Activated T-helper 2 cell treated with anti-CD3 and anti-CD28 coated beads, Interferon-gamma antibody, Interleukin-2, Interleukin-4, amounts not matched to agents 10 μg/mL and 5 μg/mL and 100 μg/mL, durations not matched to agents 14 hours and 24 hours and 36 hours (primary cell): ENCODE results near the gene PTCH1. TPM values are rescaled to one million over a fixed set of nuclear protein-coding genes. Genes with fewer than 3 reads are reported as not detected.

Source experiments
- DNase-seq: peaks from one replicate; pipeline ENCODE4 v3.0.0; 2021; ENCODE audit warnings: low spot score
- H3K27ac Mint-ChIP-seq: one replicate; pipeline ENCODE4 v1.8.0; 2021; ENCODE audit warnings: mixed read lengths
- H3K27me3 Mint-ChIP-seq: one replicate; pipeline ENCODE4 v1.8.0; 2021; ENCODE audit warnings: low read depth, mixed read lengths
- H3K36me3 Mint-ChIP-seq: one replicate; pipeline ENCODE4 v1.8.0; 2021; ENCODE audit warnings: low read depth, mixed read lengths
- H3K4me1 Mint-ChIP-seq: one replicate; pipeline ENCODE4 v1.8.0; 2021; ENCODE audit warnings: low read depth, mixed read lengths
- H3K4me3 Mint-ChIP-seq: one replicate; pipeline ENCODE4 v1.8.0; 2021; ENCODE audit warnings: low read depth, mild to moderate bottlenecking, moderate library complexity, mixed read lengths
- H3K9me3 Mint-ChIP-seq: one replicate; pipeline ENCODE4 v1.8.0; 2021; ENCODE audit warnings: mixed read lengths
- intact Hi-C: fragments of 100-400 bp; cut with micrococcal nuclease; formaldehyde crosslinking; loops from one replicate; pipeline ENCODE4 v1.15.1; 2023
- total RNA-seq: library from RNA; stranded (reverse); gene quantifications from 2 replicates; pipeline ENCODE4 v1.2.3, GENCODE V29; 2022

The PTCH1 gene
- total RNA-seq, 1 donor from 2014 or later, result 5.2 TPM

DNA sequence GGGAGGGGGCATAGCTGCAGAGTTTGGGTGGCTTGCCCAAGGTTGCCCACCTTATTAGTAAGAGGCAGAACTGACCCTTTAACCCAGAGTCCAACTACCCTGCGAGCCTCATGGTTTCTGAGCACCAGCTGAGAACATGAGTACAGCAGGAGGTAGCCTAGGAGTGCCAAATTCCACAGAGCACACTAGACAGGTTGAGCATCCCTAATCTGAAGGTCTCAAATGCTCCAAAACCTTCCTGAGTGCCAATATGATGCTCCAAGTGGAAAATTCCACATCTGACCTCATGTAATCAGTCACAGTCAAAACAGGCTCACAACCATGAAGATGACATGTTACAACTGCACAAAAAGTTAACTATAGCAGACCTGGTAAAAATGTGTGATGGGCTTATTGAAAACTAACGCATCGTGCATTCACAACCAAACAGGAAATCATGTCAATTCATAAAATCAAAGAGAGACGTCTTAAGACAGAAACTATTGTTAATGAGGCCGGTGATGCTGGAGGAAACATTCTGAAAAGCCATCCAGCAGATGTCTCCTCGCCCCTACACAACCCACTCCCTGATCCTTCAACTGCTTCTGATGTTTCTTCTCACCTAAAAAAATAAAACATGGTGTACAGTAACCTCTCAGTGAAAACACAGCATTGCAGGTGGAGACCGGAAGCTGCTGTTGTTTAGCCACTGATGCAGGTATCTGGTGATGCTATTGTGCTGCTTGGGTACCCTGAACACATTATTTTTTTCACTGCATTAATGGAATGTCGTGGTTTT, 25.0 kb downstream of the PTCH1 start:
- Mint-ChIP-seq H3K4me3 (no peak overlapping the region), H3K36me3 (no peaks in the 10 kb centered on the region), H3K9me3 (no peaks in the 10 kb centered on the region), H3K4me1 (peaks cover 21% of the 10 kb centered on the region), H3K27me3 (peaks cover 14% of the 10 kb centered on the region), H3K27ac (no peak overlapping the region)
- no peak for DNase-seq
- intact Hi-C loops, result no loop called here

DNA sequence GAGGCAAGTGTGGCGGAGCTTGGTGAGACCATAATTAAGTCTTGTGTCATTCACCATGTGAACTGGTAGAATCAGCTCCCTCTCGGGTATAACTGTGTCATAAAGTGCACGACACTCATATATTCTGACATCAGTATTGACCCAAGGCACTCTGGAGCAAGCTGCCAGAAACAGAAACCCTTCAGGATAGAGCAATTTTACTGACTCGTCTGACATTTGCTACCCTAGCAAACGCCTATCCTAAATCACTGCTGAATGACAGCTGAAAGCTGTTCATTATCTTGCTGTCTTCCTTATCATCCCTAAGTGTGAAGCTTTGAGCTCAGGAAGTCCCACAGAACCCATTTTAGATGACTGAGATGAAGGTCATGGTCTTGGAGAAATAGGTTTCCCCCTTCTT, 27.8 kb downstream of the PTCH1 start:
- no peaks in the 10 kb centered on the region for H3K36me3 Mint-ChIP-seq
- peaks cover 8% of the 10 kb centered on the region for H3K27me3 Mint-ChIP-seq
- H3K9me3 Mint-ChIP-seq, result no peaks in the 10 kb centered on the region
- peaks cover 5% of the 10 kb centered on the region for H3K4me1 Mint-ChIP-seq
- H3K27ac Mint-ChIP-seq, result no peak overlapping the region
- no peak overlapping the region for H3K4me3 Mint-ChIP-seq
- DNase-seq, result no peak
- intact Hi-C loops, result no loop called here

DNA sequence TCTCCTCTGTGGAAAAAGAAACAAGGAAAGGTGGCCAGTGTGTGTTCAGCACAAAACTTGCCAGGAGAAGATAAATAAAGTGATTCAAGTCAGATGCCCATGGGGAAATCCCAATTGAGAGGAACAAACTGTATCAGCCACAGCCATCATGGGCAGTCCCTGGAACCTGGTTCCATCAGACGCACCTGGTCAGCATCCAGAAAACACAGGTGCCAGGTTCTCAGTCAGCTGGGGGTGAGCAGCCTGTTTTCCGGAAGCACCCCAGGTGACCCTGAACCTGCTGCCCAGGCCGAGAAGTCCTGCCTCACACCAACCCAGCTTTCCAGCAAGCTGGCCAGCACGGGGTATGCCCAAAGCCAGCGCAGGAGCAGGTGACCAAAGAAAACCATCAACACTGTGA, 30.5 kb downstream of the PTCH1 start:
- Mint-ChIP-seq H3K27ac (no peak overlapping the region), H3K4me3 (no peak overlapping the region), H3K36me3 (no peaks in the 10 kb centered on the region), H3K4me1 (peaks cover 3% of the 10 kb centered on the region), H3K9me3 (no peaks in the 10 kb centered on the region), H3K27me3 (peaks cover 13% of the 10 kb centered on the region)
- DNase-seq, result no peak
- intact Hi-C loops, result no loop called here

DNA sequence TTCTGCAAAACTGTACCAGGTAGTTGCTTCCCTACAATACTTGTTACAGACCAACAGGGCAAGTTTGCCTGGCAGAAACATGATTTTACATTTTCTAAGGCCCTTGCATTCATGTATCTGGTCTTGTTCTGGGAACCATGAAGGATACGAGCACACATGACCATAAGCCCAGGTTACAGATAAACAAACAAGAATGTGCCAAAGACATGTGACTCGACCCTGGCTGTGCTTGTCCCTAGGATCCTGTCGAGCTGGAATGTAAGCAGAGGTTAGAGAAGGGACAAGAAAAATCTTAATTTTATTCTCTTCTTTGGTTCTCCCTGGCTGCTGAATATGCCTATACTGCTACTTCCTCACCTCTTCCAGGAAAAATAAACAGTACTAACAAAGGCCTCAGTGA, 32.5 kb downstream of the PTCH1 start:
- Mint-ChIP-seq H3K9me3 (no peaks in the 10 kb centered on the region), H3K36me3 (no peaks in the 10 kb centered on the region), H3K4me1 (no peaks in the 10 kb centered on the region), H3K4me3 (no peak overlapping the region), H3K27ac (no peak overlapping the region), H3K27me3 (peaks cover 12% of the 10 kb centered on the region)
- intact Hi-C loops, result no loop called here
- no peak for DNase-seq

DNA sequence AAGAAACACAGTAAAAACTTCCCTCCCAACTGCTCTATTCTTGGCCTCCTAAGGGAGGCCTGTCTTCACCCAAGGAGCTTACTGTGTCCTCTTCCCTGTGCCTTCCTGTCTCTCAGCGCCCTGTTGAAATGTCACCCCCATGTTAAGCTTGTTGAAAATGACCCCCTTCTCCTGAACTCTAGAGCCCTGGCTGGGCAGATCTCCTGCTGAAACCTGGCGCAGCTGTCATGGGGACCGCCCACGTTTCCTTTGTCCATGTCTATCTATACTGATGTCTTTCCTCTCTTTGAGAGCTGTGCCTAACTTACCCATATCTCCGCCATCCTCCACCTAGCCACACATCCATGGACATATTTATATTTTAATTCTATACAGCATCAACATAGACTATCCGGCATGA, 33.3 kb downstream of the PTCH1 start:
- Mint-ChIP-seq H3K4me3 (no peak overlapping the region), H3K27me3 (peaks cover 12% of the 10 kb centered on the region), H3K9me3 (no peaks in the 10 kb centered on the region), H3K36me3 (no peaks in the 10 kb centered on the region), H3K4me1 (no peaks in the 10 kb centered on the region), H3K27ac (no peak overlapping the region)
- DNase-seq, result no peak
- intact Hi-C loops, result no loop called here

DNA sequence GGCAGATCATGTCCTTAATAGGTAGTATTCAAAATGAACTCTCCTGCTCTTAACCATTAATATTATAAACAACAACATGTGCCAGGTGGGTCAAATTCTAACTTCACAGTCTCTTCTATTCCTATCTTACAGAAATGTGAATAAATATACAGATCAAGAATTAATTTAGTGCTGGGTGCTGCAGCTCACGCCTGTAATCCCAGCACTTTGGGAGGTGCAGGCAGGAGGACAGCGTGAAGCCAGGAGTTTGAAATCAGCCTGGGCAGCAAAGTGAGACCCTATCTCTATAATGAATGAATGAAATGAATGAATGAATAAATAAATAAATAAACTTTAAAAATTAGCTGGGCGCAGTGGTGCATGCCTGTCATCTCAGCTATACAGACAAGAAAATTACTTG, 34.1 kb downstream of the PTCH1 start:
- Mint-ChIP-seq H3K27me3 (peaks cover 9% of the 10 kb centered on the region), H3K27ac (no peak overlapping the region), H3K36me3 (no peaks in the 10 kb centered on the region), H3K9me3 (no peaks in the 10 kb centered on the region), H3K4me3 (no peak overlapping the region), H3K4me1 (no peaks in the 10 kb centered on the region)
- intact Hi-C loops, result no loop called here
- DNase-seq, result no peak

DNA sequence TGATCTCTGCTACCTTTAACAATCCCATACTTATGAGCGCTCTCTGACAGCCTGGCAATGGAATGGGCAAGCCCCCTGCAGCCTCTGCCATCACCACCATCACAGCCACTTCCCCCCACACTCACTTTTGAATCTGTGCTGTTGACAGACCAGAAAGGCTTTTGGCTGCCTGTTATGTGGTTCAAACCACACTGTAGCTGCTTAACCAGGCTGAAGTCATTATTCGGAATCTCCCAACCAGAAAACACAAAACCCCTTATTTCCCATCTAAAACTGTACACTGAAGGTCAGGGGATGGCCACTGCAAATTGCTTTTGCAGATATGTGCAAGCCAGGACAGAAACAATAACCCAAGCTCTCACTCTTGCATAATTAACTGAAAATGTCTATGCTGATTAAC, 35.8 kb downstream of the PTCH1 start:
- DNase-seq, result no peak
- no peaks in the 10 kb centered on the region for H3K9me3 Mint-ChIP-seq
- intact Hi-C loops, result no loop called here
- no peak overlapping the region for H3K4me3 Mint-ChIP-seq
- no peak overlapping the region for H3K27ac Mint-ChIP-seq
- no peaks in the 10 kb centered on the region for H3K4me1 Mint-ChIP-seq
- no peaks in the 10 kb centered on the region for H3K36me3 Mint-ChIP-seq
- peaks cover 9% of the 10 kb centered on the region for H3K27me3 Mint-ChIP-seq

DNA sequence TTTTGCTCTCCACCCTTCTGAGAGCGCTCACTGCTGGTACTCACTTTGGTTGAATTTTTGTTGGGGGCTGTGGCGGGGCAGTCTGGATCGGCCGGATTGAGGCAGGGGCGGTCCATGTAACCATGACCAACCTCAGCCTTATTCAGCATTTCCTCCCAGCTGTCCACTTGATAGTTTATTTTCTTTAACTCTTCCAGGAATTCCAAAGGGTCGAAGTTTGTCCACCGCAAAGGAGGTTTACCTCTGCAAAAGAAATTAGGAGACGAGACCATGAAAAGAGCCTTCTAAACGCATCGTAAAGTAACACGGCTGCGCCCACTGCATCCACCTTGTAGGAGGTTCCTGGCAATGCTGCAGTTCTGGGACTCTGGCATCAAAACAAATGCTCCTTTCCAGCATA, 36.4 kb downstream of the PTCH1 start:
- Mint-ChIP-seq H3K9me3 (no peaks in the 10 kb centered on the region), H3K4me1 (no peaks in the 10 kb centered on the region), H3K27me3 (peaks cover 9% of the 10 kb centered on the region), H3K27ac (no peak overlapping the region), H3K4me3 (no peak overlapping the region), H3K36me3 (no peaks in the 10 kb centered on the region)
- no peak for DNase-seq
- intact Hi-C loops, result no loop called here

DNA sequence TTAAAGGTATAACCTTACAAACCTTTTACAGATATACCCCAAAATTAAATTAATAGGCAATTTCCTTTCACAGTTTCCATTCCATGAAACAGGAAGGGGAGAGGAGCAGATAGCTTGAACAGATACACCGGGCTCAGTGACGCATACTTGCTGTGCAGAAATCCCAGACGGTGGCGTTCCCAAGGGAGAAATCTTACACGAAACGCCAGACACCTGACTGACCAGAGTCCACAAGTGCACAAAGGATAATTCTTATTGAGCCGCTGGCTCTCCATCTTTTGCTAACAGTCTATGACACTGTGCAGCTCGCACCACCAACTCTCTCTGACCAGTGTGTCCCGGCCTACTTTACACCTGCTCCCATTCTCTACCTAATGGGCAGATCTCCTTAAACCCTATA, 37.4 kb downstream of the PTCH1 start:
- Mint-ChIP-seq H3K9me3 (no peaks in the 10 kb centered on the region), H3K4me3 (no peak overlapping the region), H3K27me3 (peaks cover 8% of the 10 kb centered on the region), H3K36me3 (no peaks in the 10 kb centered on the region), H3K4me1 (no peaks in the 10 kb centered on the region), H3K27ac (no peak overlapping the region)
- intact Hi-C loops, result no loop called here
- no peak for DNase-seq

DNA sequence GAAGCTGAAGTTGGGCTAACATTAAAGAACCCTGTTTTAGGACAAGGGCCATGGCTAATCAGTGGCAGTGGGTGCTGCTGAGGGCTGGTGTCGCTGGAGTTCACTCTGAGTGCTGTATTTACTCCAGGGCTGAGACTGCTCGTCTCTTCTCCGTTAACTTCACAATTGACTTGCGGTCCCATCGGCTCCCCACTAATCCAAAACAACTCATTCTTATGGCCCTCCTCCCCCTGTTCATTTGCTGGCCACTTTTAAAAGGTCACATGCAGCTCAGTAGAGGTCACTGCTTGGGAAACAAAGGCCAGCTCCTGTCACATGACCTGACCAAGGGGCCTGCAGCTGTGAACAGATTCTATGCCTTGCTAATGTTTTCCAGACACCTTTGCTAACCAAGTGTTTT, 38.4 kb downstream of the PTCH1 start:
- H3K36me3 Mint-ChIP-seq, result no peaks in the 10 kb centered on the region
- DNase-seq, result no peak
- peaks cover 5% of the 10 kb centered on the region for H3K27me3 Mint-ChIP-seq
- no peaks in the 10 kb centered on the region for H3K9me3 Mint-ChIP-seq
- H3K27ac Mint-ChIP-seq, result no peak overlapping the region
- H3K4me1 Mint-ChIP-seq, result no peaks in the 10 kb centered on the region
- H3K4me3 Mint-ChIP-seq, result no peak overlapping the region
- intact Hi-C loops, result no loop called here

DNA sequence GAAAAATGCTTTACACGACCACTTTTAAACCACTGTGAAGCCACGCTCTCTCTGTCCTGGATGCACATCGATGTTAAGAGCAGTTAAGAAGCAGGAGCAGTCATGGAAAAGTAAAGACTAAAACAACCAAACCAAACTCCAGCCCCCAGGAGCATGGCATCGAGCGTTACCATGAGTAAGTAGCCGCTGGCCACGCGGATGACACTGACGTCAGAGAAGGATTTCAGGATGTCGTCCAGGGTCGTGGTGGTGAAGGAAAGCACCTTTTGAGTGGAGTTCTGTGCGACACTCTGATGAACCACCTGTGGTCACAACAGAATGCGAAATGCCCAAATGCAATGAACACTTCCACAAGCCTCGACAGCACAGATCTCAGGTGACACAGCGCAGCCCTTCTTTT, 38.9 kb downstream of the PTCH1 start:
- Mint-ChIP-seq H3K27ac (no peak overlapping the region), H3K4me1 (no peaks in the 10 kb centered on the region), H3K9me3 (no peaks in the 10 kb centered on the region), H3K27me3 (peaks cover 4% of the 10 kb centered on the region), H3K36me3 (no peaks in the 10 kb centered on the region), H3K4me3 (no peak overlapping the region)
- intact Hi-C loops, result no loop called here
- no peak for DNase-seq

DNA sequence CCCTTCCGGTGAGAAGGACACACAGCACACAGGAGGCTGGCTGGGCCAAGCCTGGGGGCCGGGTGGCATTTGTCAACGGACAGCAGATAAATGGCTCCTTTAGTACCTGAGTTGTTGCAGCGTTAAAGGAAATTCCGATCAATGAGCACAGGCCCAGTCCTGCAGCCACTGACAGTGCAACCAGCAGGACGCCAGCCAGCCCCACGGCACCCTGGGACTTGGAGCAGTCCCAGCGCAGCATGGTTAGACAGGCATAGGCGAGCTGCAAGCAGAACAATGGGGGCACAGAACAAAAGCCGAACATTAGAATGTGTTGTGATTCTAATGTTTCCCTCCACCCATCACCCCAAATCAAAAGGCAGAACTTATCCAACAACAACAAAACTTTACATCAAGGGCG, 39.3 kb downstream of the PTCH1 start:
- intact Hi-C loops, result no loop called here
- DNase-seq, result no peak
- peaks cover 4% of the 10 kb centered on the region for H3K27me3 Mint-ChIP-seq
- no peaks in the 10 kb centered on the region for H3K4me1 Mint-ChIP-seq
- H3K27ac Mint-ChIP-seq, result no peak overlapping the region
- H3K36me3 Mint-ChIP-seq, result no peaks in the 10 kb centered on the region
- no peaks in the 10 kb centered on the region for H3K9me3 Mint-ChIP-seq
- H3K4me3 Mint-ChIP-seq, result no peak overlapping the region

DNA sequence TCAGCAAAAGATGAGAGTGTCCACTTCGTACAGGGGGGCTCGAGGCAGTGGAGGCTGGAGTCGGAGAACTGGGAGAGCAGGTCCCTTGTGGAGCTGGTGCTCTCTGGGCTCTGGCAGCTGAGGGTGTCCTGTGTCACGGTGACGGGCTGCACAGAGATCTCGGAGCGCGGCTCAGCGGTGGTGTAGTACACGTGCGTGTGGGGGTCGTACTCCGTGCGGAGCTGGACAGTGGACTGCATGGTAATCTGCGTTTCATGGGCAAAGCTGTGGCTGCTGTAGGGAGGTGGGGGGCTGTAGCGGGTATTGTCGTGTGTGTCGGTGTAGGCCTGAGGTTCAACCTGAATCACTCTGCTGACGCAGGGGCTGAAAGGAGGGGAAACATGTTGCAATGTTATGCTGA, 48.0 kb downstream of the PTCH1 start:
- Mint-ChIP-seq H3K27ac (no peak overlapping the region), H3K4me1 (peaks cover 8% of the 10 kb centered on the region), H3K4me3 (no peak overlapping the region), H3K9me3 (no peaks in the 10 kb centered on the region), H3K27me3 (peaks cover 13% of the 10 kb centered on the region), H3K36me3 (peaks cover 16% of the 10 kb centered on the region)
- intact Hi-C loops, result loop anchor here (10.0 kb wide), 1 partner anchor 256 kb away; no protein-coding TSS in a partner anchor
- no peak for DNase-seq

DNA sequence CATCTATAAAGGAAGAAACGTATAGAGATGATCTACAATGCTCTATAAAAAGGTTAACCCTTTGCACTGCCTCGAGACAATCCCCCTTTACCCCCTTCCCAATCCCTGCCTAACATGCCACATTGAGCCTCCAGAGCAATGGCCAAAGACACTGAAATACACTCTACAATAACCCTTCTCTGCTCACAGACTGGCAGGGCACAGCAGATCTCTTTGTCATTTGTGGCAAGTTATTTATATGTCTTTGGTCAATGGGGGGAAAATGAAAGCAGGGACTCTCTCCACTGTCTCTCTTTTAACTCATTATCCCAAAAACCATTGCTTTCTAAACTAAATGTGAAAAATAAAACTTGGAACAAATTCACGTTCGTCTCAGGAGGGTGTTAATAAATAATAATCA, 51.7 kb downstream of the PTCH1 start:
- peaks cover 29% of the 10 kb centered on the region for H3K4me1 Mint-ChIP-seq
- intact Hi-C loops, result loop anchor here (10.0 kb wide), 1 partner anchor 260 kb away; no protein-coding TSS in a partner anchor
- peaks cover 16% of the 10 kb centered on the region for H3K36me3 Mint-ChIP-seq

More for the DNA sequence above, 51.7 kb downstream of the PTCH1 start:
- Mint-ChIP-seq H3K27me3 (peaks cover 27% of the 10 kb centered on the region), H3K9me3 (no peaks in the 10 kb centered on the region), H3K27ac (no peak overlapping the region), H3K4me3 (no peak overlapping the region)
- no peak for DNase-seq
